CD14-positive monocyte (primary cell): ENCODE data around the gene PCP4L1. TPM values are rescaled to one million over a fixed set of nuclear protein-coding genes. Genes with fewer than 3 reads are reported as not detected.

Experiments used
- DNase-seq, 3 donors: peaks; one replicate each; pipeline ENCODE4 v3.0.0-alpha.2; 2011 to 2022
- H2AFZ ChIP-seq: 2 replicates; pipeline ENCODE4 v1.6.0; 2012; ENCODE audit warnings: mild to moderate bottlenecking, low read depth, low read length, inconsistent platforms; ENCODE audit not compliant: insufficient read depth, poor library complexity, severe bottlenecking
- H3K27ac ChIP-seq, 2 donors: 1 replicate in 1 of 2; 2 replicates in 1 of 2; pipeline ENCODE4 v1.5.1; 2012 to 2013; ENCODE audit warnings: low read length in 2 of 2, control low read depth in 1 of 2, inconsistent platforms in 1 of 2, low read depth in 1 of 2, mild to moderate bottlenecking in 1 of 2
- H3K27me3 ChIP-seq, 2 donors: one replicate each; pipeline versions ENCODE4 v1.6.0 to v1.6.1; 2011 to 2013; ENCODE audit warnings: low read length in 2 of 2; ENCODE audit not compliant: control insufficient read depth in 2 of 2, insufficient read depth in 2 of 2
- H3K36me3 ChIP-seq, 2 donors: replicated peaks in 1 of 2; 1 replicate in 1 of 2; 2 replicates in 1 of 2; pipeline versions ENCODE4 v1.5.1 to v1.6.1; 2012 to 2013; ENCODE audit warnings: low read length in 2 of 2, control low read depth in 1 of 2, inconsistent platforms in 1 of 2, mild to moderate bottlenecking in 1 of 2; ENCODE audit not compliant: insufficient read depth in 2 of 2, control insufficient read depth in 1 of 2
- H3K4me1 ChIP-seq, 2 donors: 1 replicate in 1 of 2; 2 replicates in 1 of 2; pipeline versions ENCODE4 v1.5.1 to v1.6.1; 2012 to 2013; ENCODE audit warnings: low read length in 2 of 2, control low read depth in 1 of 2, inconsistent platforms in 1 of 2, mild to moderate bottlenecking in 1 of 2, moderate library complexity in 1 of 2; ENCODE audit not compliant: insufficient read depth in 2 of 2, control insufficient read depth in 1 of 2
- H3K4me2 ChIP-seq: replicated peaks from 2 replicates; pipeline ENCODE3; 2012; ENCODE audit warnings: low read length, moderate library complexity, mild to moderate bottlenecking; ENCODE audit not compliant: poor library complexity, severe bottlenecking; ENCODE audit errors: extremely low read depth
- H3K4me3 ChIP-seq, 3 experiments: fragments of 200-600 bp in 1 of 3; sonication (generic) in 1 of 3; replicated peaks in 1 of 3; 1 replicate in 2 of 3; 2 replicates in 1 of 3; pipeline ENCODE4 v1.5.1; 2011 to 2013; ENCODE audit warnings: low read length in 3 of 3, mild to moderate bottlenecking in 3 of 3, control low read depth in 2 of 3, low read depth in 2 of 3, inconsistent platforms in 1 of 3, moderate library complexity in 1 of 3
- H3K79me2 ChIP-seq: 2 replicates; pipeline ENCODE4 v1.6.0; 2012; ENCODE audit warnings: mild to moderate bottlenecking, control low read depth, inconsistent platforms, low read length, moderate library complexity; ENCODE audit not compliant: insufficient read depth
- H3K9ac ChIP-seq: 2 replicates; pipeline ENCODE4 v1.6.0; 2017; ENCODE audit warnings: low read length, mild to moderate bottlenecking; ENCODE audit not compliant: insufficient read depth, poor library complexity, severe bottlenecking
- H3K9me3 ChIP-seq, 2 donors: replicated peaks in 1 of 2; 1 replicate in 1 of 2; 2 replicates in 1 of 2; pipeline versions ENCODE4 v1.5.1 to v1.6.1; 2012 to 2013; ENCODE audit warnings: low read length in 2 of 2, control low read depth in 1 of 2; ENCODE audit not compliant: control insufficient read depth in 1 of 2, insufficient read depth in 1 of 2
- H4K20me1 ChIP-seq: 2 replicates; pipeline ENCODE4 v1.6.0; 2012; ENCODE audit warnings: mild to moderate bottlenecking, low read length, control low read depth, moderate library complexity; ENCODE audit not compliant: insufficient read depth
- H3K27ac Mint-ChIP-seq, 7 donors: one replicate each; pipeline ENCODE4 v1.8.0; 2020; ENCODE audit warnings: mild to moderate bottlenecking in 7 of 7, mixed read lengths in 7 of 7, moderate library complexity in 6 of 7, inconsistent platforms in 2 of 7
- H3K27me3 Mint-ChIP-seq, 3 donors: one replicate each; pipeline ENCODE4 v1.8.0; 2021 to 2022; ENCODE audit warnings: low read depth in 3 of 3, mild to moderate bottlenecking in 3 of 3, mixed read lengths in 3 of 3, moderate library complexity in 3 of 3, inconsistent platforms in 1 of 3
- H3K36me3 Mint-ChIP-seq, 2 donors: one replicate each; pipeline ENCODE4 v1.8.0; 2020; ENCODE audit warnings: mixed read lengths in 2 of 2, inconsistent platforms in 1 of 2, mild to moderate bottlenecking in 1 of 2
- H3K4me1 Mint-ChIP-seq: one replicate; pipeline ENCODE4 v1.8.0; 2020; ENCODE audit warnings: mild to moderate bottlenecking, mixed read lengths
- H3K4me3 Mint-ChIP-seq, 2 donors: one replicate each; pipeline ENCODE4 v1.8.0; 2020; ENCODE audit warnings: mild to moderate bottlenecking in 2 of 2, mixed read lengths in 2 of 2, moderate library complexity in 1 of 2
- H3K9me3 Mint-ChIP-seq, 7 donors: one replicate each; pipeline ENCODE4 v1.8.0; 2020 to 2022; ENCODE audit warnings: mixed read lengths in 7 of 7, mild to moderate bottlenecking in 6 of 7, moderate library complexity in 6 of 7, inconsistent platforms in 2 of 7
- CTCF ChIP-seq: fragments of 200-600 bp; IDR thresholded peaks from one replicate; pipeline ENCODE4 v1.8.0; 2022; ENCODE audit warnings: antibody characterized with exemption, mild to moderate bottlenecking
- WGBS: methylation state at CpG from one replicate; pipeline ENCODE4 v1.1.5; 2013; ENCODE audit warnings: missing lambda C conversion rate; ENCODE audit not compliant: insufficient coverage; 5-methylcytosine and 5-hydroxymethylcytosine counted together
- intact Hi-C, 2 donors: fragments of 100-400 bp; cut with micrococcal nuclease; formaldehyde crosslinking; loops; one replicate each; pipeline versions ENCODE4 v1.15.0 to v1.15.1; 2023
- polyA plus RNA-seq, 3 donors: library from polyadenylated mRNA; depleted of rRNA in 1 of 3; unstranded in 2 of 3; stranded (reverse) in 1 of 3; fragments of 300-500 nt in 2 of 3; fragments of >200 nt in 1 of 3; fragmentation: Illumina TruSeq in 2 of 3; gene quantifications; 1 replicate in 2 of 3; 2 replicates in 1 of 3; pipeline ENCODE4 v1.2.3, GENCODE V29; 2012 to 2021

The PCP4L1 gene
- polyA plus RNA-seq, 3 donors, result not detected

GRCh38 chr1:161229896-161230295 is 28.6 kb upstream of the PCP4L1 start:
- Mint-ChIP-seq H3K36me3 (peaks cover 29 to 33% of the 10 kb centered on the region in 2 donors), H3K9me3 (no peaks in the 10 kb centered on the region), H3K27me3 (peaks cover 0 to 5% (median 0%) of the 10 kb centered on the region in 3 donors), H3K27ac (peak overlapping the region in 1 of 7 donors; percentile 34), H3K4me3 (no peak overlapping the region), H3K4me1 (peaks cover 35% of the 10 kb centered on the region)
- 85% methylated on average over 3 of the region's 3 CpGs for WGBS
- no peaks in the 10 kb centered on the region for H3K27me3 ChIP-seq
- H3K4me3 ChIP-seq, result no peak overlapping the region
- H3K4me2 ChIP-seq, result no peak overlapping the region
- H3K4me1 ChIP-seq, result peaks cover 31% of the 10 kb centered on the region in 2 donors
- intact Hi-C loops, result loop anchor here (5.0 kb wide), 3 partner anchors 62 to 152 kb away; partner anchors contain the start of gene SDHC (in 1 of the 2)
- no peak overlapping the region for H3K9ac ChIP-seq
- H3K36me3 ChIP-seq, result peaks cover 25 to 30% of the 10 kb centered on the region in 2 donors
- H4K20me1 ChIP-seq, result peaks cover 5% of the 10 kb centered on the region
- H3K79me2 ChIP-seq, result peaks cover 9% of the 10 kb centered on the region
- H3K9me3 ChIP-seq, result no peaks in the 10 kb centered on the region
- H2AFZ ChIP-seq, result no peak overlapping the region
- DNase-seq, result no peak
- no peak overlapping the region for H3K27ac ChIP-seq
- no peak for TF ChIP-seq CTCF

GRCh38 chr1:161230762-161231161 is 27.8 kb upstream of the PCP4L1 start:
- peaks cover 28% of the 10 kb centered on the region for H3K4me1 Mint-ChIP-seq
- TF ChIP-seq CTCF, result no peak
- no peak overlapping the region for H3K4me2 ChIP-seq
- no peak overlapping the region for H3K4me3 Mint-ChIP-seq
- H3K9me3 Mint-ChIP-seq, result no peaks in the 10 kb centered on the region
- no peak overlapping the region for H3K4me3 ChIP-seq
- H3K9me3 ChIP-seq, result no peaks in the 10 kb centered on the region
- peak overlapping the region in 2 of 7 donors; percentile 50 to 53 for H3K27ac Mint-ChIP-seq
- intact Hi-C loops, result loop anchor here in 1 of 2 donors (5.0 kb wide), 1 partner anchor 62 kb away; no protein-coding TSS in a partner anchor
- H4K20me1 ChIP-seq, result peaks cover 5% of the 10 kb centered on the region
- H3K27me3 Mint-ChIP-seq, result peaks cover 0 to 4% (median 0%) of the 10 kb centered on the region in 3 donors
- H3K36me3 Mint-ChIP-seq, result peaks cover 29 to 31% of the 10 kb centered on the region in 2 donors
- H2AFZ ChIP-seq, result no peak overlapping the region
- H3K4me1 ChIP-seq, result peaks cover 25% of the 10 kb centered on the region in 2 donors
- H3K27me3 ChIP-seq, result no peaks in the 10 kb centered on the region
- peaks cover 25 to 30% of the 10 kb centered on the region in 2 donors for H3K36me3 ChIP-seq
- H3K79me2 ChIP-seq, result peaks cover 9% of the 10 kb centered on the region
- no peak overlapping the region for H3K9ac ChIP-seq
- no peak overlapping the region for H3K27ac ChIP-seq
- WGBS, result 97% methylated on average over 6 of the region's 7 CpGs
- no peak for DNase-seq
